Tibial nerve (tissue), 4 donors: ENCODE measurements around the gene CERCAM.

ENCODE experiments used
- EP300 ChIP-seq, 2 donors: sonication (generic); formaldehyde crosslinking; IDR thresholded peaks; one replicate each; pipeline ENCODE4 v1.6.1; 2017; ENCODE audit warnings: antibody characterized with exemption in 2 of 2, mild to moderate bottlenecking in 1 of 2
- POLR2A ChIP-seq, 2 donors: fragments of 450-650 bp; IDR thresholded peaks; one replicate each; pipeline ENCODE4 v1.6.1; 2017; ENCODE audit warnings: antibody characterized with exemption in 2 of 2, mild to moderate bottlenecking in 2 of 2, moderate library complexity in 2 of 2
- TF ChIP-seq, protein P1 (sequence below), 5 experiments: fragments of 200-600 bp in 3 of 5; fragments of 450-650 bp in 2 of 5; sonication (generic) in 3 of 5; IDR thresholded peaks; one replicate each; pipeline ENCODE4 v1.5.1; 2016 to 2019; ENCODE audit warnings: antibody characterized with exemption in 5 of 5, mild to moderate bottlenecking in 3 of 5, moderate library complexity in 2 of 5

- TF ChIP-seq, protein P1, sequence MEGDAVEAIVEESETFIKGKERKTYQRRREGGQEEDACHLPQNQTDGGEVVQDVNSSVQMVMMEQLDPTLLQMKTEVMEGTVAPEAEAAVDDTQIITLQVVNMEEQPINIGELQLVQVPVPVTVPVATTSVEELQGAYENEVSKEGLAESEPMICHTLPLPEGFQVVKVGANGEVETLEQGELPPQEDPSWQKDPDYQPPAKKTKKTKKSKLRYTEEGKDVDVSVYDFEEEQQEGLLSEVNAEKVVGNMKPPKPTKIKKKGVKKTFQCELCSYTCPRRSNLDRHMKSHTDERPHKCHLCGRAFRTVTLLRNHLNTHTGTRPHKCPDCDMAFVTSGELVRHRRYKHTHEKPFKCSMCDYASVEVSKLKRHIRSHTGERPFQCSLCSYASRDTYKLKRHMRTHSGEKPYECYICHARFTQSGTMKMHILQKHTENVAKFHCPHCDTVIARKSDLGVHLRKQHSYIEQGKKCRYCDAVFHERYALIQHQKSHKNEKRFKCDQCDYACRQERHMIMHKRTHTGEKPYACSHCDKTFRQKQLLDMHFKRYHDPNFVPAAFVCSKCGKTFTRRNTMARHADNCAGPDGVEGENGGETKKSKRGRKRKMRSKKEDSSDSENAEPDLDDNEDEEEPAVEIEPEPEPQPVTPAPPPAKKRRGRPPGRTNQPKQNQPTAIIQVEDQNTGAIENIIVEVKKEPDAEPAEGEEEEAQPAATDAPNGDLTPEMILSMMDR (IDR thresholded peaks at IDR 0.05) = no peak
- TF ChIP-seq POLR2A (IDR thresholded peaks at IDR 0.05) = no peak
- no peak for TF ChIP-seq EP300 (IDR thresholded peaks at IDR 0.05)
Measured at GRCh38 chr9:128405780-128406171, 14.9 kb upstream of the CERCAM start.
